Endothelial cell of umbilical vein (primary cell): ENCODE data around the gene UCN3.

ENCODE experiments used
- EZH2 ChIP-seq: IDR thresholded peaks from 2 replicates; pipeline ENCODE4 v1.6.1; 2012; ENCODE audit warnings: borderline replicate concordance, low read depth, mild to moderate bottlenecking, moderate library complexity, low read length, inconsistent platforms; ENCODE audit not compliant: severe bottlenecking
- JUN ChIP-seq: IDR thresholded peaks from 2 replicates; pipeline ENCODE4 v1.6.1; 2011; ENCODE audit warnings: borderline replicate concordance, low read depth; ENCODE audit not compliant: insufficient read length, insufficient read depth
- MYC ChIP-seq: IDR thresholded peaks from one replicate; pipeline ENCODE4 v1.6.1; 2011; ENCODE audit warnings: mild to moderate bottlenecking, low read depth, low read length
- POLR2AphosphoS5 ChIP-seq: IDR thresholded peaks from 2 replicates; pipeline ENCODE4 v1.6.1; 2012; ENCODE audit warnings: low read depth, mild to moderate bottlenecking, control low read depth, low read length, moderate library complexity; ENCODE audit not compliant: insufficient read depth
- TF ChIP-seq, protein P1 (sequence below), 2 donors: IDR thresholded peaks; 1 replicate in 1 of 2; 2 replicates in 1 of 2; pipeline ENCODE4 v1.5.1; 2011; ENCODE audit warnings: low read length in 2 of 2, mild to moderate bottlenecking in 2 of 2, moderate library complexity in 2 of 2, control low read depth in 1 of 2, inconsistent platforms in 1 of 2, low read depth in 1 of 2; ENCODE audit not compliant: insufficient read depth in 1 of 2; ENCODE audit errors: extremely low read depth in 1 of 2
- TF ChIP-seq, protein P2 (sequence below): IDR thresholded peaks from 2 replicates; pipeline ENCODE4 v1.6.1; 2011; ENCODE audit not compliant: insufficient read depth, insufficient read length

DNA sequence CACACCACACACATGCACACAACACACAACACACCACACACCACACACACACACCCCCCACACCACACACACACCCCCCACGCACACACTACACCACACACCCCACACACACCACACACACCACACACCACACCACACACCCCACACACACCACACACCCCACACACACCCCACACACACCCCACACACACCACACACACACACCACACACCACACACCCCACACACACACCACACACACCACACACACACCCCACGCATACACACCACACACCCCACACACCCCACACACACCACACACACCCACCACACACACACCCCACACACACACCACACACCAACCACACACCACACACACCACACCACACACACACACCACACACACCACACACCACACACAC, 16.4 kb downstream of the UCN3 start:
- no peak for TF ChIP-seq POLR2AphosphoS5
- TF ChIP-seq, protein P1, sequence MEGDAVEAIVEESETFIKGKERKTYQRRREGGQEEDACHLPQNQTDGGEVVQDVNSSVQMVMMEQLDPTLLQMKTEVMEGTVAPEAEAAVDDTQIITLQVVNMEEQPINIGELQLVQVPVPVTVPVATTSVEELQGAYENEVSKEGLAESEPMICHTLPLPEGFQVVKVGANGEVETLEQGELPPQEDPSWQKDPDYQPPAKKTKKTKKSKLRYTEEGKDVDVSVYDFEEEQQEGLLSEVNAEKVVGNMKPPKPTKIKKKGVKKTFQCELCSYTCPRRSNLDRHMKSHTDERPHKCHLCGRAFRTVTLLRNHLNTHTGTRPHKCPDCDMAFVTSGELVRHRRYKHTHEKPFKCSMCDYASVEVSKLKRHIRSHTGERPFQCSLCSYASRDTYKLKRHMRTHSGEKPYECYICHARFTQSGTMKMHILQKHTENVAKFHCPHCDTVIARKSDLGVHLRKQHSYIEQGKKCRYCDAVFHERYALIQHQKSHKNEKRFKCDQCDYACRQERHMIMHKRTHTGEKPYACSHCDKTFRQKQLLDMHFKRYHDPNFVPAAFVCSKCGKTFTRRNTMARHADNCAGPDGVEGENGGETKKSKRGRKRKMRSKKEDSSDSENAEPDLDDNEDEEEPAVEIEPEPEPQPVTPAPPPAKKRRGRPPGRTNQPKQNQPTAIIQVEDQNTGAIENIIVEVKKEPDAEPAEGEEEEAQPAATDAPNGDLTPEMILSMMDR (IDR thresholded peaks at IDR 0.05; ENCODE audit: extremely low read depth in 1 of 2, insufficient read depth in 1 of 2, low read depth in 1 of 2, low read length in 2 of 2) = no peak
- TF ChIP-seq EZH2 = no peak
- TF ChIP-seq, protein P2, sequence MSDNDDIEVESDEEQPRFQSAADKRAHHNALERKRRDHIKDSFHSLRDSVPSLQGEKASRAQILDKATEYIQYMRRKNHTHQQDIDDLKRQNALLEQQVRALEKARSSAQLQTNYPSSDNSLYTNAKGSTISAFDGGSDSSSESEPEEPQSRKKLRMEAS = no peak
- TF ChIP-seq JUN = no peak
- no peak for TF ChIP-seq MYC
